HG02798 (cell line): ENCODE data around the gene EGFLAM.

Source experiments
- ATAC-seq: cut with Tn5 transposase; IDR thresholded peaks from one replicate; pipeline ENCODE4 v1.9.1; 2021; ENCODE audit warnings: mild to moderate bottlenecking; ENCODE audit not compliant: unreplicated experiment, poor library complexity

The EGFLAM gene

DNA sequence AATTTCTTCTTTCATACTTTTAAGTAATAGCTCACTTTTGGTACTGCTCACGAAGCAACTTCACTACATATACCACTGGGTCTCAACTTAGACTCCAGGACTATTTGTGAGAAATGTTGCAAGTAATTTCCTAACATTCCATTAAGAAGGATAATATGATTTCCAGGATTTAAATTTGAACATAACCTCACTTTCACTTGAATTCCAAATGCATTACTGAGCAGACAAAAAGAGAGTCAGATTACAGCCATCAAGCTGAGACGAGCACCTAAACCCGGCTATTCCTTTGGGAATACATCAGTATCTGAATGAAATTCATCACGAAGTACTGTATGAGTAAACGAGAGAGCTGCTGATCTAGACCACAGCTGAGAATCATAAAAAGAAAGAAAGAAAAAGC is 250.8 kb downstream of the EGFLAM start:
- no peak for ATAC-seq
